Liver (tissue), 9 donors: ENCODE measurements around the gene UBASH3A. TPM values are rescaled to one million over a fixed set of nuclear protein-coding genes. Genes with fewer than 3 reads are reported as not detected.

Experiments
- DNase-seq: peaks from one replicate; pipeline ENCODE4 v3.0.0-alpha.2; 2017; ENCODE audit warnings: low spot score
- H3K27ac ChIP-seq, 2 donors: one replicate each; pipeline ENCODE4 v1.7.0; 2013; ENCODE audit warnings: inconsistent platforms in 2 of 2, low read length in 2 of 2, control low read depth in 1 of 2, low read depth in 1 of 2, mild to moderate bottlenecking in 1 of 2
- H3K27me3 ChIP-seq, 4 donors: one replicate each; pipeline versions ENCODE4 v1.6.1 to v1.7.0; 2013; ENCODE audit warnings: low read length in 3 of 4, inconsistent platforms in 1 of 4, mild to moderate bottlenecking in 1 of 4, moderate library complexity in 1 of 4; ENCODE audit not compliant: control insufficient read depth in 4 of 4, insufficient read depth in 4 of 4
- H3K36me3 ChIP-seq, 4 donors: one replicate each; pipeline versions ENCODE4 v1.6.1 to v1.7.0; 2013; ENCODE audit warnings: low read length in 3 of 4, mild to moderate bottlenecking in 3 of 4, low read depth in 1 of 4, moderate library complexity in 1 of 4; ENCODE audit not compliant: control insufficient read depth in 4 of 4, insufficient read depth in 3 of 4
- H3K4me1 ChIP-seq, 4 donors: one replicate each; pipeline versions ENCODE4 v1.6.1 to v1.7.0; 2013; ENCODE audit warnings: low read length in 3 of 4, mild to moderate bottlenecking in 3 of 4, moderate library complexity in 1 of 4; ENCODE audit not compliant: control insufficient read depth in 4 of 4, insufficient read depth in 4 of 4
- H3K4me3 ChIP-seq, 3 donors: one replicate each; pipeline versions ENCODE4 v1.6.1 to v1.7.0; 2013; ENCODE audit warnings: low read length in 3 of 3, control low read depth in 1 of 3, low read depth in 1 of 3, mild to moderate bottlenecking in 1 of 3
- H3K9ac ChIP-seq, 2 donors: one replicate each; pipeline ENCODE4 v1.7.0; 2013; ENCODE audit warnings: low read length in 2 of 2, mild to moderate bottlenecking in 2 of 2, moderate library complexity in 2 of 2, control low read depth in 1 of 2, low read depth in 1 of 2
- H3K9me3 ChIP-seq, 4 donors: one replicate each; pipeline versions ENCODE4 v1.6.1 to v1.7.0; 2013; ENCODE audit warnings: low read length in 3 of 4; ENCODE audit not compliant: control insufficient read depth in 4 of 4
- EGR1 ChIP-seq, 2 donors: IDR thresholded peaks; 2 replicates each; pipeline ENCODE4 v1.6.1; 2016 to 2018; ENCODE audit warnings: antibody characterized with exemption in 2 of 2, low read depth in 2 of 2
- FOXA1 ChIP-seq: IDR thresholded peaks from 2 replicates; pipeline ENCODE4 v1.6.1; 2016; ENCODE audit warnings: antibody characterized with exemption
- FOXA2 ChIP-seq: IDR thresholded peaks from 2 replicates; pipeline ENCODE4 v1.6.1; 2016; ENCODE audit warnings: antibody characterized with exemption
- GABPA ChIP-seq, 2 donors: IDR thresholded peaks in 1 of 2; conservative IDR thresholded peaks in 1 of 2; 2 replicates each; pipeline ENCODE4 v1.6.1; 2016; ENCODE audit warnings: antibody characterized with exemption in 2 of 2, mild to moderate bottlenecking in 1 of 2, moderate library complexity in 1 of 2
- HNF4A ChIP-seq, 2 donors: conservative IDR thresholded peaks; 2 replicates each; pipeline ENCODE4 v1.6.1; 2016; ENCODE audit warnings: antibody characterized with exemption in 2 of 2, mild to moderate bottlenecking in 2 of 2
- HNF4G ChIP-seq: IDR thresholded peaks from 2 replicates; pipeline ENCODE4 v1.6.1; 2016; ENCODE audit warnings: antibody characterized with exemption
- JUND ChIP-seq, 2 donors: IDR thresholded peaks; 2 replicates each; pipeline ENCODE4 v1.6.1; 2016; ENCODE audit warnings: antibody characterized with exemption in 2 of 2
- NR2F2 ChIP-seq: IDR thresholded peaks from 2 replicates; pipeline ENCODE4 v1.6.1; 2016; ENCODE audit warnings: antibody characterized with exemption
- RAD21 ChIP-seq, 2 donors: IDR thresholded peaks; 2 replicates each; pipeline ENCODE4 v1.6.1; 2016; ENCODE audit warnings: antibody characterized with exemption in 2 of 2, mild to moderate bottlenecking in 2 of 2
- RXRA ChIP-seq, 2 donors: IDR thresholded peaks; 2 replicates each; pipeline ENCODE4 v1.6.1; 2017 to 2018; ENCODE audit warnings: antibody characterized with exemption in 2 of 2, mild to moderate bottlenecking in 1 of 2
- SP1 ChIP-seq: IDR thresholded peaks from 2 replicates; pipeline ENCODE4 v1.6.1; 2018; ENCODE audit warnings: antibody characterized with exemption, mild to moderate bottlenecking
- TAF1 ChIP-seq: conservative IDR thresholded peaks from 2 replicates; pipeline ENCODE4 v1.6.1; 2016; ENCODE audit warnings: antibody characterized with exemption, mild to moderate bottlenecking
- YY1 ChIP-seq: IDR thresholded peaks from 2 replicates; pipeline ENCODE4 v1.6.1; 2016; ENCODE audit warnings: antibody characterized with exemption, mild to moderate bottlenecking
- WGBS: extraction: QIAGEN DNeasy Blood & Tissue Kit; methylation state at CpG from one replicate; pipeline ENCODE4 v1.1.7; 2013; 5-methylcytosine and 5-hydroxymethylcytosine counted together
- polyA plus RNA-seq, 2 donors: library from polyadenylated mRNA; stranded (reverse) in 1 of 2; unstranded in 1 of 2; fragments of 200-250 nt in 1 of 2; fragments of >200 nt in 1 of 2; fragmentation: Nextera tagmentation in 1 of 2; extraction: Ambion mirVana in 1 of 2; gene quantifications; one replicate each; pipeline versions ENCODE4 v1.2.1 to v1.2.3, GENCODE V29; 2013 to 2015
- total RNA-seq, 2 donors: library from RNA; depleted of rRNA; stranded (reverse); fragments of >200 nt; gene quantifications; one replicate each; pipeline ENCODE4 v1.2.3, GENCODE V29; 2014
- TF ChIP-seq, protein P1 (sequence below): IDR thresholded peaks from 2 replicates; pipeline ENCODE4 v1.6.1; 2016; ENCODE audit warnings: antibody characterized with exemption
- TF ChIP-seq, protein P2 (sequence below): IDR thresholded peaks from 2 replicates; pipeline ENCODE4 v1.6.1; 2016; ENCODE audit warnings: antibody characterized with exemption
- TF ChIP-seq, protein P3 (sequence below): IDR thresholded peaks from 2 replicates; pipeline ENCODE4 v1.6.1; 2016; ENCODE audit warnings: antibody characterized with exemption
- TF ChIP-seq, protein P4 (sequence below): IDR thresholded peaks from 2 replicates; pipeline ENCODE4 v1.6.1; 2016; ENCODE audit warnings: antibody characterized with exemption, mild to moderate bottlenecking
- donor health status: healthy.
- donor health status: healthy.
- donor health status: healthy.
- donor health status: healthy.
- donor health status: healthy.

UBASH3A gene
- total and polyA plus RNA-seq, 4 donors = 0.10 to 0.75 (median 0.45) TPM

DNA sequence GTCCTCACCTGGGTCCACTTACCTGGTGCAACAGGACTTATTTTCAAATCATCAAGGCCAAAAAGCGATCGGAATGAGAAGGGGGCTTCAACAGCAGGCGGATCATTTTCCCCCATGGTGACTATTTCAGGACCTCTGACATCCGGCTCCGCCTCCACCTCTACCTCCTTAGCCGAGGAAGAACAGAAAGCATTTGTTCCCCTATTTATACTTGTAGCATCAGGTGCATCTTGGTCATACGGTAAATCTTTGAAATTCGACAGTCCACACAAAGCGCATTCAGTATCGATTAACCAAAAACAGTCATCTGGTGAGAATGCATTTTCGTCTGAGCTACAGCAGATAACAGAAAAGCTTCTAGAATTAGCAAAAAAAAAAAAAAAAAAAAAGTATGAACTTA, 8.4 kb upstream of the UBASH3A start:
- no peaks in the 10 kb centered on the region for H3K9me3 ChIP-seq
- H3K27ac ChIP-seq = no peak overlapping the region
- H3K9ac ChIP-seq = no peak overlapping the region
- 91% methylated on average over 11 of the region's 11 CpGs for WGBS
- H3K4me1 ChIP-seq = no peaks in the 10 kb centered on the region
- no peaks in the 10 kb centered on the region for H3K36me3 ChIP-seq
- DNase-seq = no peak
- TF ChIP-seq, protein P1, sequence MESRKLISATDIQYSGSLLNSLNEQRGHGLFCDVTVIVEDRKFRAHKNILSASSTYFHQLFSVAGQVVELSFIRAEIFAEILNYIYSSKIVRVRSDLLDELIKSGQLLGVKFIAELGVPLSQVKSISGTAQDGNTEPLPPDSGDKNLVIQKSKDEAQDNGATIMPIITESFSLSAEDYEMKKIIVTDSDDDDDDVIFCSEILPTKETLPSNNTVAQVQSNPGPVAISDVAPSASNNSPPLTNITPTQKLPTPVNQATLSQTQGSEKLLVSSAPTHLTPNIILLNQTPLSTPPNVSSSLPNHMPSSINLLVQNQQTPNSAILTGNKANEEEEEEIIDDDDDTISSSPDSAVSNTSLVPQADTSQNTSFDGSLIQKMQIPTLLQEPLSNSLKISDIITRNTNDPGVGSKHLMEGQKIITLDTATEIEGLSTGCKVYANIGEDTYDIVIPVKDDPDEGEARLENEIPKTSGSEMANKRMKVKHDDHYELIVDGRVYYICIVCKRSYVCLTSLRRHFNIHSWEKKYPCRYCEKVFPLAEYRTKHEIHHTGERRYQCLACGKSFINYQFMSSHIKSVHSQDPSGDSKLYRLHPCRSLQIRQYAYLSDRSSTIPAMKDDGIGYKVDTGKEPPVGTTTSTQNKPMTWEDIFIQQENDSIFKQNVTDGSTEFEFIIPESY = no peak
- TF ChIP-seq SP1 (no peak), JUND (IDR thresholded peaks at IDR 0.05) (no peak)
- TF ChIP-seq, protein P2, sequence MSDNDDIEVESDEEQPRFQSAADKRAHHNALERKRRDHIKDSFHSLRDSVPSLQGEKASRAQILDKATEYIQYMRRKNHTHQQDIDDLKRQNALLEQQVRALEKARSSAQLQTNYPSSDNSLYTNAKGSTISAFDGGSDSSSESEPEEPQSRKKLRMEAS = no peak
- H3K27me3 ChIP-seq = peaks cover 0 to 4% (median 0%) of the 10 kb centered on the region in 4 donors
- no peak overlapping the region for H3K4me3 ChIP-seq

DNA sequence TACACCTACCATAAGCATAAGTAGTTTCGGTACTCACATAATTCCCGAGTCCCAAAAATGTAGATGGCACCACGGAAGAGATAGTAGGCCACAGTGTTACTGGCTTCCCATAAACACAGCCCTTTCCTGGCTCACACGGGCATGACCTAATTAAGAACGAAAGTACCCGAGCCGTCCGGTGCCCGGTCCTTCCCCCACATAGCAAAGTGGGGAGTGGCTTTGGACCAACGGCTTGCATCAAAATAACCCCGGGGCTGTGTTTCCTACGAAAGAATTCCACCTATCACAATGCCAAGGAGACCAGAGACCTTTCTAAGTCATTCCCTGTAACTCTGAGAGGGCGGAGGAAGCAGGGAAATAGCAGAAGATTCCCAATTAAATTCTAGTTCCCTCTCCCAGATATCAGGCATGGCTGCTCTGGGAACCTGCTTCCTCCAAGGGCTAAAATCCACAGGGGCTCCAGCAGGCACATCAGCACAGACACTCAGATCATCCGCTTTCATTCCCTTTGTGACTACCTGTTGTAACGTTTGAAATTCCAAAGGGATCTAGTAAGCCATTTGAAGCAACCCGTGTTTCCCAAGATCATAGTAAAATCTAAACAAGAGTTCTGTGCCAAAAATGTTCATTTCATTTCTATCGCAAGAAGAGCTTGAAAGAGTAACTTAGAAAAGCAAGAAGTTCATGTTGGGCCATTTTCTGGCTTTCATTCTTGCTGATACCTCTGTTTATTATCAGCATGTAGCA, 7.6 kb upstream of the UBASH3A start, which contains the start of gene TMPRSS3:
Gene TMPRSS3, minus strand, starts transcription at position 148 of the 747 bp plus-strand sequence. CDS start 635 bp downstream, outside the sequence.
- Histone ChIP-seq H3K4me3 (no peak within 1 kb of the TSS), H3K4me1 (no peaks in the 10 kb centered on the region), H3K9me3 (no peaks in the 10 kb centered on the region), H3K36me3 (no peaks in the 10 kb centered on the region), H3K27ac (no peak within 1 kb of the TSS), H3K9ac (no peak within 1 kb of the TSS), H3K27me3 (peaks cover 0 to 4% (median 0%) of the 10 kb centered on the region in 4 donors)
- WGBS = 82% methylated on average over 17 of the region's 17 CpGs
- TF ChIP-seq, protein P2 = no peak
- TF ChIP-seq YY1 (no peak), FOXA2 (no peak), TAF1 (no peak)
- no peak for DNase-seq

DNA sequence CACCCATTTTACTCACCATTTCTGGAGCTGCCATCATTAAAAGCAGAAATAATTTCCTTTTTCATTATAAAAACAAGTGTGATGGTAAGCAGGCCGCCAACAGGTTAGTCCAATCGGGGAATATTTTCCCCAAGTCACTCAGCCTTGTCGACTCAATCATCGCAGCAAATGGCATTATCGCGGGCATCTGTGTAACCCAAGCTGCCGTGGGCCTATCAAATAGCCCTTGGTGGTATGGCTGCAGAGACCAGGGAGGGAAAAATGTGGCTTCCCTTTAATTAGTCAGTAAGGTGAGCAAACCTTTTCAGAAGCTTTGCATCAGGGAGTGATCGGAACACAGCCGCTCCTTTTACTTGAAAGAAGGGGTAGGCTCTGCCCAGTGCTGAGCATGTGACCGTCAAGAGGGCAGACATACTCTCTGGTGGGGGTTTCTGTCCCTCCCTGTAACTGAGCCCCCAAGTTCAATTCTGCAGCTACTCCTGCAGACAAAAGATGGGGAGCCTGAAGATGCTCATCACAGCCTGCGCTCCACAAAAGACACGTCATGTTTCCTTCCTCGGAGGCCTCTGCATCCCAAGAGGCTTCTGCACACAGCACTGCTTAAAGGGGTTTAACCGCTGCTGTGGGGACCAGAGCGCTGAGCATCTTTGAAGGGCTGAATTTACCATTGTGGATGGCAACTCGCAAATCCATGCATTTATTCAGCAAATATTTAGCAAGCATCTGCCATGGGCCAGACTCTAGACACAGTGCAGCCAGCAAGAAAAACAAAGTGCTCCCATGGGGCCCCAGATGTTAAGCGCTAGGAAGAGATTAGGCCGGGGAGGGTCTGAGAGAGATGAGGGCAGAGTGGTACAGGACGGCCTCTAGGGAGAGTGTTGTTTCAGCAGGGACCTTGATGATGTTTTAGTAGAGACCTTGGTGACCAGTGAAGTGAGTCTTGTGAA, 6.6 kb upstream of the UBASH3A start:
- H3K27ac ChIP-seq = no peak overlapping the region
- H3K36me3 ChIP-seq = no peaks in the 10 kb centered on the region
- WGBS = 83% methylated on average over 19 of the region's 19 CpGs
- H3K4me1 ChIP-seq = no peaks in the 10 kb centered on the region
- TF ChIP-seq YY1 (no peak), HNF4G (no peak), TAF1 (no peak), HNF4A (conservative IDR thresholded peaks at IDR 0.05) (no peak), GABPA (IDR thresholded peaks at IDR 0.05 in 1 of 2, conservative IDR thresholded peaks at IDR 0.05 in 1 of 2) (no peak), NR2F2 (no peak), FOXA1 (no peak), RXRA (IDR thresholded peaks at IDR 0.05) (no peak), RAD21 (IDR thresholded peaks at IDR 0.05) (no peak), SP1 (no peak), EGR1 (IDR thresholded peaks at IDR 0.05; ENCODE audit: low read depth in 2 of 2) (no peak), FOXA2 (no peak)
- TF ChIP-seq, protein P2 = no peak
- TF ChIP-seq, protein P3, sequence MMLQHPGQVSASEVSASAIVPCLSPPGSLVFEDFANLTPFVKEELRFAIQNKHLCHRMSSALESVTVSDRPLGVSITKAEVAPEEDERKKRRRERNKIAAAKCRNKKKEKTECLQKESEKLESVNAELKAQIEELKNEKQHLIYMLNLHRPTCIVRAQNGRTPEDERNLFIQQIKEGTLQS = no peak
- TF ChIP-seq, protein P4, sequence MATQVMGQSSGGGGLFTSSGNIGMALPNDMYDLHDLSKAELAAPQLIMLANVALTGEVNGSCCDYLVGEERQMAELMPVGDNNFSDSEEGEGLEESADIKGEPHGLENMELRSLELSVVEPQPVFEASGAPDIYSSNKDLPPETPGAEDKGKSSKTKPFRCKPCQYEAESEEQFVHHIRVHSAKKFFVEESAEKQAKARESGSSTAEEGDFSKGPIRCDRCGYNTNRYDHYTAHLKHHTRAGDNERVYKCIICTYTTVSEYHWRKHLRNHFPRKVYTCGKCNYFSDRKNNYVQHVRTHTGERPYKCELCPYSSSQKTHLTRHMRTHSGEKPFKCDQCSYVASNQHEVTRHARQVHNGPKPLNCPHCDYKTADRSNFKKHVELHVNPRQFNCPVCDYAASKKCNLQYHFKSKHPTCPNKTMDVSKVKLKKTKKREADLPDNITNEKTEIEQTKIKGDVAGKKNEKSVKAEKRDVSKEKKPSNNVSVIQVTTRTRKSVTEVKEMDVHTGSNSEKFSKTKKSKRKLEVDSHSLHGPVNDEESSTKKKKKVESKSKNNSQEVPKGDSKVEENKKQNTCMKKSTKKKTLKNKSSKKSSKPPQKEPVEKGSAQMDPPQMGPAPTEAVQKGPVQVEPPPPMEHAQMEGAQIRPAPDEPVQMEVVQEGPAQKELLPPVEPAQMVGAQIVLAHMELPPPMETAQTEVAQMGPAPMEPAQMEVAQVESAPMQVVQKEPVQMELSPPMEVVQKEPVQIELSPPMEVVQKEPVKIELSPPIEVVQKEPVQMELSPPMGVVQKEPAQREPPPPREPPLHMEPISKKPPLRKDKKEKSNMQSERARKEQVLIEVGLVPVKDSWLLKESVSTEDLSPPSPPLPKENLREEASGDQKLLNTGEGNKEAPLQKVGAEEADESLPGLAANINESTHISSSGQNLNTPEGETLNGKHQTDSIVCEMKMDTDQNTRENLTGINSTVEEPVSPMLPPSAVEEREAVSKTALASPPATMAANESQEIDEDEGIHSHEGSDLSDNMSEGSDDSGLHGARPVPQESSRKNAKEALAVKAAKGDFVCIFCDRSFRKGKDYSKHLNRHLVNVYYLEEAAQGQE = no peak
- DNase-seq = no peak
- peaks cover 0 to 4% (median 0%) of the 10 kb centered on the region in 4 donors for H3K27me3 ChIP-seq
- no peaks in the 10 kb centered on the region for H3K9me3 ChIP-seq
- no peak overlapping the region for H3K4me3 ChIP-seq
- H3K9ac ChIP-seq = no peak overlapping the region
